Nephron (organoid): Measurements from ENCODE around the gene HMCN1.

Source experiments
- H3K27ac Mint-ChIP-seq, 3 experiments: 2 replicates each; pipeline ENCODE4 v1.8.0; 2020; ENCODE audit warnings: mixed read lengths in 3 of 3, mild to moderate bottlenecking in 2 of 3, moderate library complexity in 1 of 3
- H3K27me3 Mint-ChIP-seq: 2 replicates; pipeline ENCODE4 v1.8.0; 2021; ENCODE audit warnings: low read depth, mild to moderate bottlenecking, moderate library complexity, mixed read lengths
- H3K36me3 Mint-ChIP-seq: 2 replicates; pipeline ENCODE4 v1.8.0; 2020; ENCODE audit warnings: low read depth, mixed read lengths
- H3K4me1 Mint-ChIP-seq: 2 replicates; pipeline ENCODE4 v1.8.0; 2020; ENCODE audit warnings: mixed read lengths
- H3K4me3 Mint-ChIP-seq, 3 experiments: 2 replicates each; pipeline ENCODE4 v1.8.0; 2020; ENCODE audit warnings: mild to moderate bottlenecking in 3 of 3, mixed read lengths in 3 of 3, moderate library complexity in 2 of 3
- H3K9me3 Mint-ChIP-seq: 2 replicates; pipeline ENCODE4 v1.8.0; 2020; ENCODE audit warnings: mixed read lengths
- CTCF ChIP-seq, 3 experiments: fragments of 200-600 bp; sonication (generic); IDR thresholded peaks; one replicate each; pipeline ENCODE4 v1.5.0; 2021; ENCODE audit warnings: antibody characterized with exemption in 3 of 3; ENCODE audit not compliant: unreplicated experiment in 3 of 3

Gene HMCN1

GRCh38 chr1:186060226-186060625 lies 326.0 kb downstream of the HMCN1 start:
- no peaks in the 10 kb centered on the region for H3K9me3 Mint-ChIP-seq
- H3K27me3 Mint-ChIP-seq: no peaks in the 10 kb centered on the region
- no peak overlapping the region for H3K27ac Mint-ChIP-seq
- TF ChIP-seq CTCF (IDR thresholded peaks at IDR 0.05; ENCODE audit: unreplicated experiment in 3 of 3): no peak
- H3K4me3 Mint-ChIP-seq: no peak overlapping the region
- no peaks in the 10 kb centered on the region for H3K4me1 Mint-ChIP-seq
- no peaks in the 10 kb centered on the region for H3K36me3 Mint-ChIP-seq

- H3K9me3 Mint-ChIP-seq: no peaks in the 10 kb centered on the region
- no peaks in the 10 kb centered on the region for H3K4me1 Mint-ChIP-seq
- no peak overlapping the region for H3K4me3 Mint-ChIP-seq
- H3K27ac Mint-ChIP-seq: no peak overlapping the region
- H3K36me3 Mint-ChIP-seq: peaks cover under 1% of the 10 kb centered on the region
- no peaks in the 10 kb centered on the region for H3K27me3 Mint-ChIP-seq
- no peak for TF ChIP-seq CTCF (IDR thresholded peaks at IDR 0.05; ENCODE audit: unreplicated experiment in 3 of 3)
Observed at GRCh38 chr1:186063091-186063657, 329.0 kb downstream of the HMCN1 start.

DNA sequence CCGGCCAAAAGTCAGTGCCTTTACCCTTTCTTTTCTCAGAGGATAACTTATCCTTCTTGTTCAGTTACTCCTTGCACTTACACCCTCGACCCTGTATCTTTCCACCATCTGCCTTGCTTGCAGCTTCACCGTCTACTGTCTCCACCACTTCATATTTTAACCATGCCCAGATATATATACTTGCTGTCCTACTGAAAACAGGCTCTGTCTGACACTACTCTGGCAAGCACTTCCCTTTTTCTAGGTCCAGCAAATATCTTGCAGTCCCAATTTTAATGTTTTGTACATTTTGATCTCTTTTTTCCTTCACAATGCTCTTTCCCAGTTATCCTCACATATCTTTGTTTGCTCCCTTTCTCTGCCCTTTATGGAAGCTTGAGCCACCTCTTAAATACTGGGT lies 332.2 kb downstream of the HMCN1 start:
- H3K36me3 Mint-ChIP-seq: peaks cover 17% of the 10 kb centered on the region
- no peak for TF ChIP-seq CTCF (IDR thresholded peaks at IDR 0.05; ENCODE audit: unreplicated experiment in 3 of 3)
- H3K9me3 Mint-ChIP-seq: no peaks in the 10 kb centered on the region
- no peaks in the 10 kb centered on the region for H3K27me3 Mint-ChIP-seq
- H3K4me1 Mint-ChIP-seq: no peaks in the 10 kb centered on the region
- no peak overlapping the region for H3K27ac Mint-ChIP-seq
- no peak overlapping the region for H3K4me3 Mint-ChIP-seq

DNA sequence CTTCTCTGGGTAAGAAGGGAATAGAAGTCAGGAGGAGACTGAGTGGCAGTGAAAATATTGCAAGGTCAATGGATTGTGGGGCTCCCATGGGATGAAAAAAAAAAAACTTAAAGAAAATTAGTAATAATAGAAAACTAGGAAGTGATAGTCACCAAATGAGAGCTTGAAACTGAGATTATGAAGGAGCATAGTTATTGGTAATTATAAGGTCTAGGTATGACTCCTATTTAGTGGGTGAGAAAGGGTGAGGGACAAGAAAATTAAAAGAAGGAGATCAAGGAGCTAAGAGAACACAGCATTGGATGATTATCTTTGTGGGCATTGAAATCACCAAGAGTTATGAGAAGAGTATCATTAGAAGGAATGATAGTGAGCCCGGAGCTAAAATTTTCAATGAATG lies 339.5 kb downstream of the HMCN1 start:
- Mint-ChIP-seq H3K36me3 (peaks cover 18% of the 10 kb centered on the region), H3K27me3 (no peaks in the 10 kb centered on the region), H3K27ac (no peak overlapping the region), H3K4me1 (no peaks in the 10 kb centered on the region), H3K4me3 (no peak overlapping the region), H3K9me3 (no peaks in the 10 kb centered on the region)
- TF ChIP-seq CTCF (IDR thresholded peaks at IDR 0.05; ENCODE audit: unreplicated experiment in 3 of 3): no peak

DNA sequence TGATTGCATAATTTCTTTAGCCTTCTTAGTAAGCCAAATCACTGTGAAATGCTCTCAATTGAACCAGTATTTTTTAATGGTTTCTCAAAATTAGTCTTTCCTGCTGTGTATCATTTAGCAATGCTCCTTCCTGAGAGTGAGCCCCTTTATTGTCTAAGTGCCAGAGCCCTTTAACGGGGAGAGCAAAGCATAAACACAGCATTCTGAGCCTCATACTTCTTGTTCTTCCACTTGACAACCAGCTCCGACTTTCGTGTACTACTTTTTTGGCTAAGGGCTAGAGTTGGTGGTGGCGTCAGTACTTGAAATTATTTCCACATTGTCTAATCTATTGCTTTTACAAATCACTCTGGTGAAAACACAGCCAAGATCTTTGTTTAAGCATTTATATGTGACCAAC lies 341.8 kb downstream of the HMCN1 start:
- Mint-ChIP-seq H3K4me3 (no peak overlapping the region), H3K9me3 (no peaks in the 10 kb centered on the region), H3K27ac (no peak overlapping the region), H3K36me3 (peaks cover 16% of the 10 kb centered on the region), H3K27me3 (no peaks in the 10 kb centered on the region), H3K4me1 (no peaks in the 10 kb centered on the region)
- no peak for TF ChIP-seq CTCF (IDR thresholded peaks at IDR 0.05; ENCODE audit: unreplicated experiment in 3 of 3)

GRCh38 chr1:186078245-186078644 lies 344.1 kb downstream of the HMCN1 start:
- Mint-ChIP-seq H3K4me3 (no peak overlapping the region), H3K27ac (no peak overlapping the region), H3K36me3 (peaks cover 16% of the 10 kb centered on the region), H3K27me3 (no peaks in the 10 kb centered on the region), H3K4me1 (peaks cover 5% of the 10 kb centered on the region), H3K9me3 (no peaks in the 10 kb centered on the region)
- no peak for TF ChIP-seq CTCF (IDR thresholded peaks at IDR 0.05; ENCODE audit: unreplicated experiment in 3 of 3)
